HCT116 (cell line): ENCODE measurements around the gene PRL. TPM values are rescaled to one million over a fixed set of nuclear protein-coding genes. Genes with fewer than 3 reads are reported as not detected.

Experiments used
- ATAC-seq: fragments of 200-7000 bp; cut with Tn5 transposase; 2 replicates; pipeline ENCODE4 v1.9.1; 2020; ENCODE audit warnings: mild to moderate bottlenecking, moderate library complexity
- BruUV-seq: library from RNA; stranded (reverse); fragments of 400-500 nt; replicated peaks from 2 replicates; lab custom pipeline; 2021; lab: Mats Ljungman, UMichigan
- CTCF ChIA-PET: fragments of 300-600 bp; sonication (Branson Sonifier 250); formaldehyde crosslinking; loops from one replicate; lab custom pipeline; 2021; ENCODE audit warnings: antibody characterized with exemption; lab: Charles Lee
- POLR2A ChIA-PET: fragments of 300-600, 350-600 bp; sonication (Branson Sonifier 250); formaldehyde crosslinking; loops from one replicate; lab custom pipeline; 2021; ENCODE audit warnings: antibody characterized with exemption; lab: Charles Lee
- RAD21 ChIA-PET, 2 experiments: fragments of 300-600 bp; sonication (Branson Sonifier 250); formaldehyde crosslinking; loops; one replicate each; lab custom pipeline; 2023; ENCODE audit warnings: low total read pairs in 2 of 2; ENCODE audit not compliant: uncharacterized antibody in 2 of 2, unreplicated experiment in 2 of 2, low non-redundant PET in 1 of 2; lab: Charles Lee
- DNase-seq: peaks from one replicate; pipeline ENCODE4 v3.0.0-alpha.2; 2010; ENCODE audit warnings: low read depth, low spot score
- H2AFZ ChIP-seq: fragments of 200-600 bp; shearing (Covaris generic), sonication (generic); 2 replicates; pipeline ENCODE4 v1.6.1; 2017; ENCODE audit warnings: low read depth, mixed run types, mixed read lengths, antibody characterized with exemption, low read length; ENCODE audit not compliant: poor library complexity, severe bottlenecking
- H3K27ac ChIP-seq: 2 replicates; pipeline ENCODE4 v1.5.1; 2012; ENCODE audit warnings: low read depth, low read length
- H3K27me3 ChIP-seq: fragments of 200-600 bp; sonication (generic); 2 replicates; pipeline ENCODE4 v1.6.1; 2016; ENCODE audit warnings: mixed run types, low read length, mixed read lengths; ENCODE audit not compliant: insufficient read depth
- H3K36me3 ChIP-seq, 2 experiments: fragments of 200-500 bp in 1 of 2; fragments of 200-600 bp in 1 of 2; sonication (Bioruptor generic) in 1 of 2; sonication (generic) in 1 of 2; 2 replicates each; pipeline versions ENCODE4 v1.5.1 to v1.6.1; 2014 to 2016; ENCODE audit warnings: low read length in 2 of 2, inconsistent platforms in 1 of 2, mixed read lengths in 1 of 2, mixed run types in 1 of 2; ENCODE audit not compliant: insufficient read depth in 2 of 2, control insufficient read depth in 1 of 2
- H3K4me1 ChIP-seq, 2 experiments: fragments of 200-600 bp in 1 of 2; sonication (generic) in 1 of 2; 2 replicates each; pipeline versions ENCODE4 v1.5.1 to v1.6.1; 2012 to 2017; ENCODE audit warnings: low read length in 2 of 2, inconsistent platforms in 1 of 2, mild to moderate bottlenecking in 1 of 2, mixed read lengths in 1 of 2, mixed run types in 1 of 2, moderate library complexity in 1 of 2; ENCODE audit not compliant: insufficient read depth in 2 of 2, control insufficient read depth in 1 of 2
- H3K4me2 ChIP-seq: fragments of 200-600 bp; sonication (generic); 2 replicates; pipeline ENCODE4 v1.6.1; 2017; ENCODE audit warnings: mixed run types, low read length, mixed read lengths
- H3K4me3 ChIP-seq, 2 experiments: fragments of 200-600 bp in 1 of 2; sonication (generic) in 1 of 2; replicated peaks in 1 of 2; 2 replicates each; pipeline ENCODE4 v1.5.1; 2011 to 2016; ENCODE audit warnings: low read length in 2 of 2, control low read depth in 1 of 2, low read depth in 1 of 2, mild to moderate bottlenecking in 1 of 2, mixed read lengths in 1 of 2, mixed run types in 1 of 2
- H3K79me2 ChIP-seq: fragments of 200-600 bp; sonication (generic); 2 replicates; pipeline ENCODE4 v1.6.1; 2017; ENCODE audit warnings: mild to moderate bottlenecking, mixed run types, low read length, moderate library complexity, mixed read lengths; ENCODE audit not compliant: insufficient read depth
- H3K9ac ChIP-seq: fragments of 200-600 bp; sonication (generic); 2 replicates; pipeline ENCODE4 v1.6.1; 2016; ENCODE audit warnings: low read length, mixed read lengths
- H3K9me2 ChIP-seq: fragments of 200-600 bp; sonication (generic), shearing (Covaris generic); 2 replicates; pipeline ENCODE4 v1.6.1; 2017; ENCODE audit warnings: mixed run types, mild to moderate bottlenecking, moderate library complexity; ENCODE audit not compliant: insufficient read depth
- H3K9me3 ChIP-seq, 2 experiments: fragments of 200-500 bp in 1 of 2; fragments of 200-600 bp in 1 of 2; sonication (Bioruptor generic) in 1 of 2; sonication (generic) in 1 of 2; 2 replicates each; pipeline ENCODE4 v1.6.1; 2014 to 2017; ENCODE audit warnings: low read length in 2 of 2, mixed read lengths in 2 of 2, inconsistent platforms in 1 of 2, low read depth in 1 of 2, mild to moderate bottlenecking in 1 of 2, mixed run types in 1 of 2, moderate library complexity in 1 of 2; ENCODE audit not compliant: control insufficient read depth in 1 of 2, insufficient read depth in 1 of 2
- H4K20me1 ChIP-seq: fragments of 200-600 bp; sonication (generic), shearing (Covaris generic); 2 replicates; pipeline ENCODE4 v1.6.1; 2017; ENCODE audit warnings: mixed run types, mild to moderate bottlenecking, moderate library complexity; ENCODE audit not compliant: insufficient read depth
- ATF3 ChIP-seq: IDR thresholded peaks from 2 replicates; pipeline ENCODE4 v1.6.1; 2012
- CBX3 ChIP-seq: IDR thresholded peaks from 2 replicates; pipeline ENCODE4 v1.6.1; 2012; ENCODE audit warnings: low read depth
- EGR1 ChIP-seq: IDR thresholded peaks from 2 replicates; pipeline ENCODE4 v1.6.1; 2012; ENCODE audit warnings: low read depth
- ELF1 ChIP-seq: IDR thresholded peaks from 2 replicates; pipeline ENCODE4 v1.6.1; 2012; ENCODE audit warnings: low read depth, borderline replicate concordance
- EZH2 ChIP-seq: fragments of 200-600 bp; sonication (generic); IDR thresholded peaks from 2 replicates; pipeline ENCODE4 v1.6.1; 2017; ENCODE audit warnings: antibody characterized with exemption, mixed run types
- EZH2phosphoT487 ChIP-seq: fragments of 200-600 bp; IDR thresholded peaks from 2 replicates; pipeline ENCODE4 v1.6.1; 2018; ENCODE audit warnings: antibody characterized with exemption, borderline replicate concordance
- JUND ChIP-seq: IDR thresholded peaks from 2 replicates; pipeline ENCODE4 v1.6.1; 2012
- POLR2A ChIP-seq: IDR thresholded peaks from 2 replicates; pipeline ENCODE4 v1.7.0; 2011; ENCODE audit warnings: borderline replicate concordance; ENCODE audit not compliant: insufficient read depth, insufficient read length; ENCODE audit errors: extremely low read depth
- RAD21 ChIP-seq: IDR thresholded peaks from 2 replicates; pipeline ENCODE4 v1.6.1; 2012; ENCODE audit warnings: low read depth, mild to moderate bottlenecking
- SIN3A ChIP-seq: IDR thresholded peaks from 2 replicates; pipeline ENCODE4 v1.6.1; 2012; ENCODE audit warnings: low read depth
- SP1 ChIP-seq: IDR thresholded peaks from 2 replicates; pipeline ENCODE4 v1.6.1; 2012; ENCODE audit warnings: low read depth
- SRF ChIP-seq: IDR thresholded peaks from 2 replicates; pipeline ENCODE4 v1.6.1; 2012; ENCODE audit warnings: low read depth
- TCF7L2 ChIP-seq: IDR thresholded peaks from 2 replicates; pipeline ENCODE4 v1.7.0; 2011; ENCODE audit warnings: borderline replicate concordance, inconsistent platforms; ENCODE audit not compliant: insufficient read depth, insufficient read length; ENCODE audit errors: extremely low read depth
- YY1 ChIP-seq: IDR thresholded peaks from 2 replicates; pipeline ENCODE4 v1.6.1; 2011; ENCODE audit warnings: low read length, low read depth, moderate library complexity, mild to moderate bottlenecking; ENCODE audit not compliant: insufficient replicate concordance; ENCODE audit errors: extremely low read depth
- ZFX ChIP-seq: fragments of 450-650 bp; IDR thresholded peaks from 2 replicates; pipeline ENCODE4 v1.6.1; 2017
- ZNF274 ChIP-seq: fragments of 200-500 bp; sonication (Bioruptor generic); IDR thresholded peaks from 2 replicates; pipeline ENCODE4 v1.6.1; 2014; ENCODE audit warnings: mild to moderate bottlenecking, low read depth, low read length, inconsistent platforms
- intact Hi-C: fragments of 100-400 bp; cut with micrococcal nuclease; formaldehyde crosslinking; loops from 2 replicates; pipeline ENCODE4 v1.10.0; 2022
- total RNA-seq: library from RNA; stranded (reverse); gene quantifications from one replicate; pipeline ENCODE4 v1.2.1, GENCODE V29; 2021; ENCODE audit not compliant: unreplicated experiment
- TF ChIP-seq, protein P1 (sequence below), 3 experiments: fragments of 200-600 bp in 1 of 3; sonication (generic) in 1 of 3; IDR thresholded peaks in 2 of 3; conservative IDR thresholded peaks in 1 of 3; 2 replicates each; pipeline ENCODE4 v1.5.1; 2012 to 2017; ENCODE audit warnings: low read depth in 2 of 3, low read length in 2 of 3, antibody characterized with exemption in 1 of 3, borderline replicate concordance in 1 of 3, control low read depth in 1 of 3, mild to moderate bottlenecking in 1 of 3, mixed read lengths in 1 of 3, mixed run types in 1 of 3, moderate library complexity in 1 of 3; ENCODE audit not compliant: insufficient read depth in 1 of 3
- TF ChIP-seq, protein P2 (sequence below): IDR thresholded peaks from 2 replicates; pipeline ENCODE4 v1.6.1; 2011; ENCODE audit warnings: mild to moderate bottlenecking, low read length, moderate library complexity; ENCODE audit not compliant: insufficient replicate concordance; ENCODE audit errors: extremely low read depth

PRL gene
- total RNA-seq, 1 experiment from 2014 or later: not detected

- DNase-seq (no peak), ATAC-seq (no peak)
- no peaks in the 10 kb centered on the region for H4K20me1 ChIP-seq
- intact Hi-C loops: no loop called here
- no peaks in the 10 kb centered on the region for H3K9me3 ChIP-seq
- H3K4me1 ChIP-seq: no peaks in the 10 kb centered on the region
- no peak overlapping the region for H2AFZ ChIP-seq
- H3K79me2 ChIP-seq: no peaks in the 10 kb centered on the region
- no peaks in the 10 kb centered on the region for H3K9me2 ChIP-seq
- no peaks in the 10 kb centered on the region for H3K27me3 ChIP-seq
- no peak overlapping the region for H3K9ac ChIP-seq
- ChIA-PET POLR2A (no interaction called here), RAD21 (no interaction called here), CTCF (no interaction called here)
- BruUV-seq: no TSS peak
- H3K36me3 ChIP-seq: no peaks in the 10 kb centered on the region
- no peak overlapping the region for H3K27ac ChIP-seq
- no peak overlapping the region for H3K4me3 ChIP-seq
- no peak overlapping the region for H3K4me2 ChIP-seq
- TF ChIP-seq POLR2A: no peak
- TF ChIP-seq, protein P1, sequence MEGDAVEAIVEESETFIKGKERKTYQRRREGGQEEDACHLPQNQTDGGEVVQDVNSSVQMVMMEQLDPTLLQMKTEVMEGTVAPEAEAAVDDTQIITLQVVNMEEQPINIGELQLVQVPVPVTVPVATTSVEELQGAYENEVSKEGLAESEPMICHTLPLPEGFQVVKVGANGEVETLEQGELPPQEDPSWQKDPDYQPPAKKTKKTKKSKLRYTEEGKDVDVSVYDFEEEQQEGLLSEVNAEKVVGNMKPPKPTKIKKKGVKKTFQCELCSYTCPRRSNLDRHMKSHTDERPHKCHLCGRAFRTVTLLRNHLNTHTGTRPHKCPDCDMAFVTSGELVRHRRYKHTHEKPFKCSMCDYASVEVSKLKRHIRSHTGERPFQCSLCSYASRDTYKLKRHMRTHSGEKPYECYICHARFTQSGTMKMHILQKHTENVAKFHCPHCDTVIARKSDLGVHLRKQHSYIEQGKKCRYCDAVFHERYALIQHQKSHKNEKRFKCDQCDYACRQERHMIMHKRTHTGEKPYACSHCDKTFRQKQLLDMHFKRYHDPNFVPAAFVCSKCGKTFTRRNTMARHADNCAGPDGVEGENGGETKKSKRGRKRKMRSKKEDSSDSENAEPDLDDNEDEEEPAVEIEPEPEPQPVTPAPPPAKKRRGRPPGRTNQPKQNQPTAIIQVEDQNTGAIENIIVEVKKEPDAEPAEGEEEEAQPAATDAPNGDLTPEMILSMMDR (IDR thresholded peaks at IDR 0.05 in 2 of 3, conservative IDR thresholded peaks at IDR 0.05 in 1 of 3; ENCODE audit: borderline replicate concordance in 1 of 3, insufficient read depth in 1 of 3, low read depth in 2 of 3, low read length in 2 of 3): no peak
- TF ChIP-seq TCF7L2: no peak
- TF ChIP-seq EZH2: no peak
- no peak for TF ChIP-seq SP1
- TF ChIP-seq SIN3A: no peak
- TF ChIP-seq RAD21: no peak
- TF ChIP-seq EZH2phosphoT487: no peak
Measured at GRCh38 chr6:22298475-22298890, 1.6 kb upstream of the PRL start.

GRCh38 chr6:22296067-22296466 lies 769 bp downstream of the PRL start:
- CTCF ChIA-PET: no interaction called here
- Histone ChIP-seq H2AFZ (no peak overlapping the region), H3K9me2 (no peaks in the 10 kb centered on the region), H3K9me3 (no peaks in the 10 kb centered on the region), H3K79me2 (no peaks in the 10 kb centered on the region), H3K27ac (no peak overlapping the region), H3K4me3 (no peak overlapping the region), H3K9ac (no peak overlapping the region), H3K36me3 (no peaks in the 10 kb centered on the region), H3K27me3 (no peaks in the 10 kb centered on the region), H3K4me1 (no peaks in the 10 kb centered on the region), H4K20me1 (no peaks in the 10 kb centered on the region), H3K4me2 (no peak overlapping the region)
- RAD21 ChIA-PET: no interaction called here
- DNase-seq (no peak), ATAC-seq (no peak)
- TF ChIP-seq, protein P2, sequence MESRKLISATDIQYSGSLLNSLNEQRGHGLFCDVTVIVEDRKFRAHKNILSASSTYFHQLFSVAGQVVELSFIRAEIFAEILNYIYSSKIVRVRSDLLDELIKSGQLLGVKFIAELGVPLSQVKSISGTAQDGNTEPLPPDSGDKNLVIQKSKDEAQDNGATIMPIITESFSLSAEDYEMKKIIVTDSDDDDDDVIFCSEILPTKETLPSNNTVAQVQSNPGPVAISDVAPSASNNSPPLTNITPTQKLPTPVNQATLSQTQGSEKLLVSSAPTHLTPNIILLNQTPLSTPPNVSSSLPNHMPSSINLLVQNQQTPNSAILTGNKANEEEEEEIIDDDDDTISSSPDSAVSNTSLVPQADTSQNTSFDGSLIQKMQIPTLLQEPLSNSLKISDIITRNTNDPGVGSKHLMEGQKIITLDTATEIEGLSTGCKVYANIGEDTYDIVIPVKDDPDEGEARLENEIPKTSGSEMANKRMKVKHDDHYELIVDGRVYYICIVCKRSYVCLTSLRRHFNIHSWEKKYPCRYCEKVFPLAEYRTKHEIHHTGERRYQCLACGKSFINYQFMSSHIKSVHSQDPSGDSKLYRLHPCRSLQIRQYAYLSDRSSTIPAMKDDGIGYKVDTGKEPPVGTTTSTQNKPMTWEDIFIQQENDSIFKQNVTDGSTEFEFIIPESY: no peak
- TF ChIP-seq YY1 (no peak), EGR1 (no peak), ELF1 (no peak), ZNF274 (no peak), JUND (no peak), SIN3A (no peak), CBX3 (no peak), RAD21 (no peak), ATF3 (no peak), ZFX (no peak), SRF (no peak)
- BruUV-seq: no TSS peak
- POLR2A ChIA-PET: no interaction called here
- intact Hi-C loops: no loop called here
